ENCODE results near the gene COCH.

DNA sequence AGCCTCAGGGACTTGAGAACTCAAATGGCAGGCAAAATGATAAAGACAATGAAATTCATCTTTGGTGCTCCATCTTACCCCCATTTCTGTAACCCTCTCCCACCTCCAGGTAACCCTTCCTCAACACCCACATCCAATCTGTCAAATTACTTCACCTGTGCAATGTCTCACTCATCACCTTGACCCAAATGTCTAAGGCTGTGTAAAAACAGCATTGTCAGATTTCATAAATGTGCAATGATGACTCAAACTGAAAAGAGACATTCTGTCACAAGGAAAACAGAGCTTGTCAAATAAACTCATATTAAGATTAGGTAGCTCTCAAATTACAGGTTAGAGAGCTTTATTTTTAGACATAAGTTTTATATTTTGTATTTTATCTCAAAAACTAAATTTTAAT, 19.9 kb upstream of the COCH start:
- TF ChIP-seq POLR2A (IDR thresholded peaks at IDR 0.05) (no peak), POLR2AphosphoS5 (IDR thresholded peaks at IDR 0.05) (no peak)
- TF ChIP-seq, protein P1, sequence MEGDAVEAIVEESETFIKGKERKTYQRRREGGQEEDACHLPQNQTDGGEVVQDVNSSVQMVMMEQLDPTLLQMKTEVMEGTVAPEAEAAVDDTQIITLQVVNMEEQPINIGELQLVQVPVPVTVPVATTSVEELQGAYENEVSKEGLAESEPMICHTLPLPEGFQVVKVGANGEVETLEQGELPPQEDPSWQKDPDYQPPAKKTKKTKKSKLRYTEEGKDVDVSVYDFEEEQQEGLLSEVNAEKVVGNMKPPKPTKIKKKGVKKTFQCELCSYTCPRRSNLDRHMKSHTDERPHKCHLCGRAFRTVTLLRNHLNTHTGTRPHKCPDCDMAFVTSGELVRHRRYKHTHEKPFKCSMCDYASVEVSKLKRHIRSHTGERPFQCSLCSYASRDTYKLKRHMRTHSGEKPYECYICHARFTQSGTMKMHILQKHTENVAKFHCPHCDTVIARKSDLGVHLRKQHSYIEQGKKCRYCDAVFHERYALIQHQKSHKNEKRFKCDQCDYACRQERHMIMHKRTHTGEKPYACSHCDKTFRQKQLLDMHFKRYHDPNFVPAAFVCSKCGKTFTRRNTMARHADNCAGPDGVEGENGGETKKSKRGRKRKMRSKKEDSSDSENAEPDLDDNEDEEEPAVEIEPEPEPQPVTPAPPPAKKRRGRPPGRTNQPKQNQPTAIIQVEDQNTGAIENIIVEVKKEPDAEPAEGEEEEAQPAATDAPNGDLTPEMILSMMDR (IDR thresholded peaks at IDR 0.05), result no peak

All from prostate gland (tissue), 2 donors.